ENCODE measurements around the gene JMJD8. TPM values are rescaled to one million over a fixed set of nuclear protein-coding genes. Genes with fewer than 3 reads are reported as not detected.

Gene JMJD8
- total RNA-seq, 2 experiments from 2014 or later: 22.0 to 23.6 TPM

DNA sequence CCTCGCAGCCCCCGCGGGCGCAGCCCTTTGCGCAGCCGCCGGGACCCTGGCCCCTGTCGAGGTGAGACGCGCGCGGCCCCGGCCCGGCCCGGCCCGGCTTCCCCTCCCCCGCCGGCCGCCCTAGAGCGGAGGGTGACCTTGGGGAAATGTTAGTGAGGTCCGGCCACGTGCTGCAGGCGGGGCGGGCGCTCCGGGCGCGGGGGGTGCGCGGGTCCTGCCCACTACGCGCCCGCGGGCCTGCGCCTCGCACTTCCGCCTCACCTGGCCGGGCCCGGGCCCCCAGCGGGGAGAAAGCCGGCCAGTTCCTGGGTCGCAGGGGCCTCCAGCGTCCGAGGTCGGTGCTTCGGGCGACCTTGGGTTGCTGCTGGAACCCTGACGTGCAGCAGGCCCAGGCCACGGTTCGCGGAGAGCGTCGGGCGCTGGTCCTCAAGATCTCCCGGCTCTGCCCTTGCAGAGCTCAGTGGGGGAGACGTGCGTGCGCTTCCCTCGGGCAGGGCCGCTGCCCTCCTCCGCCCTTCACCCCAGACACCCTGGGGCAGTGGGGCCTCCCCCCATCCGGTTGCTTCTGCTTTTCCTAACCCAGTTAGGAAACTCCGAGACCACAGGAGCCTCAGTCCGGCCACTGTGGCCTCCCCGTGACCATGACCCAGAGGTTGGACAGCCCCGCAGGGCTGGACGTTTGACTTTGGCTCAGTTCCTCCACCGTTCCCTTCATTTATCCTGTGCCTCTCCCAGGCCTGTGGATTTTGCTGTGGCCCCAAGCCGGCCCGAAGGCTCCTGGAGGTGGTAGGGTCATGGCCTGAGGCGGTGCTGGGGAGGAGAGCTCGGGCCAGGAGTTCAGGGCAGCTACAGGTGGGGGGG, 41.7 kb downstream of the JMJD8 start:
- Histone ChIP-seq H3K9me3 (ENCODE audit: control insufficient read depth in 1 of 2, insufficient read depth in 1 of 2, low read length in 2 of 2) (peaks cover 0 to 7% of the 10 kb centered on the region in 2 experiments), H3K27ac (ENCODE audit: low read depth in 1 of 2, low read length in 2 of 2) (no peak overlapping the region), H3K4me1 (ENCODE audit: insufficient read depth, low read length) (peaks cover 29% of the 10 kb centered on the region), H3K27me3 (ENCODE audit: control insufficient read depth in 1 of 2, insufficient read depth in 2 of 2, low read length in 2 of 2) (no peaks in the 10 kb centered on the region), H3K36me3 (ENCODE audit: insufficient read depth, low read length) (no peaks in the 10 kb centered on the region), H3K4me3 (ENCODE audit: low read length) (peak overlapping the region; percentile 54)
- Mint-ChIP-seq H3K27ac (no peak overlapping the region), H3K27me3 (no peaks in the 10 kb centered on the region), H3K4me1 (ENCODE audit: low read depth) (no peaks in the 10 kb centered on the region), H3K36me3 (ENCODE audit: low read depth) (no peaks in the 10 kb centered on the region), H3K4me3 (peak overlapping the region; percentile 73), H3K9me3 (no peaks in the 10 kb centered on the region)
- DNase-seq: peak in 4 of 14 experiments; percentile 27 to 73 (median 54)
- intact Hi-C loops (cut with DNase I, micrococcal nuclease): no loop called here
- ChIA-PET POLR2A (interaction anchor here (1.0 kb wide), 2 partner anchors 25 to 53 kb away, joined by 3 to 4 read pairs; no protein-coding TSS in a partner anchor), CTCF (no interaction called here)
- TF ChIP-seq, protein P1, sequence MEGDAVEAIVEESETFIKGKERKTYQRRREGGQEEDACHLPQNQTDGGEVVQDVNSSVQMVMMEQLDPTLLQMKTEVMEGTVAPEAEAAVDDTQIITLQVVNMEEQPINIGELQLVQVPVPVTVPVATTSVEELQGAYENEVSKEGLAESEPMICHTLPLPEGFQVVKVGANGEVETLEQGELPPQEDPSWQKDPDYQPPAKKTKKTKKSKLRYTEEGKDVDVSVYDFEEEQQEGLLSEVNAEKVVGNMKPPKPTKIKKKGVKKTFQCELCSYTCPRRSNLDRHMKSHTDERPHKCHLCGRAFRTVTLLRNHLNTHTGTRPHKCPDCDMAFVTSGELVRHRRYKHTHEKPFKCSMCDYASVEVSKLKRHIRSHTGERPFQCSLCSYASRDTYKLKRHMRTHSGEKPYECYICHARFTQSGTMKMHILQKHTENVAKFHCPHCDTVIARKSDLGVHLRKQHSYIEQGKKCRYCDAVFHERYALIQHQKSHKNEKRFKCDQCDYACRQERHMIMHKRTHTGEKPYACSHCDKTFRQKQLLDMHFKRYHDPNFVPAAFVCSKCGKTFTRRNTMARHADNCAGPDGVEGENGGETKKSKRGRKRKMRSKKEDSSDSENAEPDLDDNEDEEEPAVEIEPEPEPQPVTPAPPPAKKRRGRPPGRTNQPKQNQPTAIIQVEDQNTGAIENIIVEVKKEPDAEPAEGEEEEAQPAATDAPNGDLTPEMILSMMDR (IDR thresholded peaks at IDR 0.05): no peak
- peak; percentile 28 for ATAC-seq (ENCODE audit: poor library complexity)

DNA sequence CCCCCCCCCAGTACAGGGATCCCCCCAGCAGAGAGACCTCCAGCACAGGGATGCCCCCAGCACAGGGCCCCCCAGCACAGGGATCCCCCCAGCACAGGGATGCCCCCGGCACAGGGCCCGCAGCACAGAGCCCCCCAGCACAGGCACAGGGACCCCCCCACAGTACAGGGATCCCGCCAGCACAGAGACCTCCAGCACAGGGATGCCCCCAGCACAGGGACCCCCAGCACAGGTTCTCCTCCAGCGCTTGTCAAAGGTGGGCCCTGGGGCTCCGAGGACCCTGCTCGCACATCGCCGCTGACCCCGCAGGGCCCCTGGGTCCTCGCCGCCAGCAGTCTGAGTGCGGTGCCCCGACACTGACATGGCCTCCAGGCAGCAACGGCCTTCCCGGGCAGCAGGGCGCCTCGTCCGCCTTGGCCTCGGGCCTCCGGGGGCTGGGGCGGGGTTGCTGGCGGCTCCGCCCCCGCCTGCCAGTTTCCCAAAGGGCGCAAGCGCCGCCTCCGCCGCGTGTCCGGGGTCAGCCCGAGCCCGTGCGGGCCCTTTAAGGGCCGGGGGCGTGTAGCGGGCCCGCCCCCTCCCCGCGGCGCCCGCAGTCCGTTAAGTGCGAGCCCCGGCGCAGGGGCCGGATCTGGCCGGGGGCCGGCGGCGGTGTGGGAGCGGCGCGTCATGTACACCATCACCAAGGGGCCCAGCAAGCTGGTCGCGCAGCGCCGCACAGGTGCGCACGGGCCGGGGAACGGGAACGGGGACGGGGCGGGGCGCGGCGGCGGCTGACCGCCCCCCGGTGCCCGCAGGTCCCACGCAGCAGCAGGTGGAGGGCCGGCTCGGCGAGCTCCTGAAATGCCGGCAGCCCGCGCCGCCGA, 42.6 kb downstream of the JMJD8 start, which contains the start of gene MCRIP2:
Gene MCRIP2 (plus strand): TSS at position 503 of the 863 bp plus-strand sequence. CDS start 164 bp downstream, at position 667.
- Histone ChIP-seq H3K36me3 (ENCODE audit: insufficient read depth, low read length) (no peaks in the 10 kb centered on the region), H3K27me3 (ENCODE audit: control insufficient read depth in 1 of 2, insufficient read depth in 2 of 2, low read length in 2 of 2) (no peaks in the 10 kb centered on the region), H3K27ac (ENCODE audit: low read depth in 1 of 2, low read length in 2 of 2) (no peak within 1 kb of the TSS), H3K4me1 (ENCODE audit: insufficient read depth, low read length) (peaks cover 32% of the 10 kb centered on the region), H3K9me3 (ENCODE audit: control insufficient read depth in 1 of 2, insufficient read depth in 1 of 2, low read length in 2 of 2) (peaks cover 0 to 10% of the 10 kb centered on the region in 2 experiments), H3K4me3 (ENCODE audit: low read length) (peak within 1 kb of the TSS; percentile 54)
- POLR2A ChIA-PET: interaction anchor here (1.0 kb wide), 2 partner anchors 26 to 54 kb away, joined by 3 to 4 read pairs; no protein-coding TSS in a partner anchor
- peaks cover 4% of the 10 kb centered on the region for H3K4me1 Mint-ChIP-seq (ENCODE audit: low read depth)
- intact Hi-C loops (cut with DNase I, micrococcal nuclease): no loop called here
- CTCF ChIA-PET: no interaction called here
- H3K36me3 Mint-ChIP-seq (ENCODE audit: low read depth): peaks cover 3% of the 10 kb centered on the region
- TF ChIP-seq, protein P1 (IDR thresholded peaks at IDR 0.05): no peak
- peak within 1 kb of the TSS; percentile 73 for H3K4me3 Mint-ChIP-seq
- H3K9me3 Mint-ChIP-seq: no peaks in the 10 kb centered on the region
- no peak within 1 kb of the TSS for H3K27ac Mint-ChIP-seq
- ATAC-seq (ENCODE audit: poor library complexity) (peak; percentile 16), DNase-seq (peak in 11 of 14 experiments; percentile 23 to 75 (median 54))
- H3K27me3 Mint-ChIP-seq: peaks cover 3% of the 10 kb centered on the region

- Mint-ChIP-seq H3K9me3 (no peaks in the 10 kb centered on the region), H3K4me3 (peak overlapping the region; percentile 51), H3K27me3 (peaks cover 6% of the 10 kb centered on the region), H3K36me3 (ENCODE audit: low read depth) (peaks cover 9% of the 10 kb centered on the region), H3K27ac (no peak overlapping the region), H3K4me1 (ENCODE audit: low read depth) (peaks cover 8% of the 10 kb centered on the region)
- ChIA-PET POLR2A (no interaction called here), CTCF (no interaction called here)
- H3K4me3 ChIP-seq (ENCODE audit: low read length): no peak overlapping the region
- no peak for ATAC-seq (ENCODE audit: poor library complexity)
- H3K9me3 ChIP-seq (ENCODE audit: control insufficient read depth in 1 of 2, insufficient read depth in 1 of 2, low read length in 2 of 2): peaks cover 0 to 10% of the 10 kb centered on the region in 2 experiments
- DNase-seq: no peak
- TF ChIP-seq, protein P1 (IDR thresholded peaks at IDR 0.05): no peak
- H3K27ac ChIP-seq (ENCODE audit: low read depth in 1 of 2, low read length in 2 of 2): no peak overlapping the region
- intact Hi-C loops (cut with DNase I, micrococcal nuclease): no loop called here
- H3K4me1 ChIP-seq (ENCODE audit: insufficient read depth, low read length): peaks cover 36% of the 10 kb centered on the region
- no peaks in the 10 kb centered on the region for H3K27me3 ChIP-seq (ENCODE audit: control insufficient read depth in 1 of 2, insufficient read depth in 2 of 2, low read length in 2 of 2)
- H3K36me3 ChIP-seq (ENCODE audit: insufficient read depth, low read length): no peaks in the 10 kb centered on the region
These were observed 43.5 kb downstream of the JMJD8 start for GRCh38 chr16:640614-641013.

Data from CD4-positive, alpha-beta T cell (primary cell).